ENCODE data around the gene RPP40. TPM values are rescaled to one million over a fixed set of nuclear protein-coding genes. Genes with fewer than 3 reads are reported as not detected.
"Not testable (repeated sequence)": the region's sequence is repeated elsewhere in the genome, so short reads cannot be mapped to it uniquely, and the experiment has no call there.

The RPP40 gene
- total RNA-seq, 3 donors from 2014 or later: 5.9 to 9.2 (median 7.5) TPM

GRCh38 chr6:5014072-5014561, 10.3 kb upstream of the RPP40 start:
- Histone ChIP-seq H3K27ac (no peak overlapping the region), H3K9me3 (peaks cover 0 to 4% of the 10 kb centered on the region in 2 donors), H3K4me1 (no peaks in the 10 kb centered on the region), H3K27me3 (no peaks in the 10 kb centered on the region), H3K36me3 (no peaks in the 10 kb centered on the region), H3K4me3 (no peak overlapping the region)
- no peak for TF ChIP-seq POLR2AphosphoS5 (IDR thresholded peaks at IDR 0.05)
- TF ChIP-seq, protein P1, sequence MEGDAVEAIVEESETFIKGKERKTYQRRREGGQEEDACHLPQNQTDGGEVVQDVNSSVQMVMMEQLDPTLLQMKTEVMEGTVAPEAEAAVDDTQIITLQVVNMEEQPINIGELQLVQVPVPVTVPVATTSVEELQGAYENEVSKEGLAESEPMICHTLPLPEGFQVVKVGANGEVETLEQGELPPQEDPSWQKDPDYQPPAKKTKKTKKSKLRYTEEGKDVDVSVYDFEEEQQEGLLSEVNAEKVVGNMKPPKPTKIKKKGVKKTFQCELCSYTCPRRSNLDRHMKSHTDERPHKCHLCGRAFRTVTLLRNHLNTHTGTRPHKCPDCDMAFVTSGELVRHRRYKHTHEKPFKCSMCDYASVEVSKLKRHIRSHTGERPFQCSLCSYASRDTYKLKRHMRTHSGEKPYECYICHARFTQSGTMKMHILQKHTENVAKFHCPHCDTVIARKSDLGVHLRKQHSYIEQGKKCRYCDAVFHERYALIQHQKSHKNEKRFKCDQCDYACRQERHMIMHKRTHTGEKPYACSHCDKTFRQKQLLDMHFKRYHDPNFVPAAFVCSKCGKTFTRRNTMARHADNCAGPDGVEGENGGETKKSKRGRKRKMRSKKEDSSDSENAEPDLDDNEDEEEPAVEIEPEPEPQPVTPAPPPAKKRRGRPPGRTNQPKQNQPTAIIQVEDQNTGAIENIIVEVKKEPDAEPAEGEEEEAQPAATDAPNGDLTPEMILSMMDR (IDR thresholded peaks at IDR 0.05): no peak
- no peak for TF ChIP-seq POLR2A (IDR thresholded peaks at IDR 0.05)
- intact Hi-C loops (cut with DNase I; ENCODE audit: low total_unique reads): no loop called here
- no peak for DNase-seq (ENCODE audit: low spot score in 2 of 2)

GRCh38 chr6:5012519-5012918, 8.7 kb upstream of the RPP40 start:
- Histone ChIP-seq H3K36me3 (no peaks in the 10 kb centered on the region), H3K4me1 (no peaks in the 10 kb centered on the region), H3K4me3 (no peak overlapping the region), H3K27me3 (no peaks in the 10 kb centered on the region), H3K9me3 (peaks cover 0 to 4% of the 10 kb centered on the region in 2 donors), H3K27ac (no peak overlapping the region)
- intact Hi-C loops (cut with DNase I; ENCODE audit: low total_unique reads): no loop called here
- TF ChIP-seq POLR2A (IDR thresholded peaks at IDR 0.05) (no peak), POLR2AphosphoS5 (IDR thresholded peaks at IDR 0.05) (no peak)
- TF ChIP-seq, protein P1 (IDR thresholded peaks at IDR 0.05): no peak
- no peak for DNase-seq (ENCODE audit: low spot score in 2 of 2)

GRCh38 chr6:5011346-5011745, 7.5 kb upstream of the RPP40 start:
- DNase-seq (ENCODE audit: low spot score in 2 of 2): no peak

GRCh38 chr6:5007531-5007930, 3.7 kb upstream of the RPP40 start:
- H3K36me3 ChIP-seq: no peaks in the 10 kb centered on the region
- no peaks in the 10 kb centered on the region for H3K27me3 ChIP-seq
- no peak overlapping the region for H3K4me3 ChIP-seq
- no peaks in the 10 kb centered on the region for H3K9me3 ChIP-seq
- intact Hi-C loops (cut with DNase I; ENCODE audit: low total_unique reads): no loop called here
- no peak overlapping the region for H3K27ac ChIP-seq
- no peaks in the 10 kb centered on the region for H3K4me1 ChIP-seq
- no peak for DNase-seq (ENCODE audit: low spot score in 2 of 2)
- TF ChIP-seq POLR2AphosphoS5 (IDR thresholded peaks at IDR 0.05): no peak
- TF ChIP-seq, protein P1 (IDR thresholded peaks at IDR 0.05): no peak
- no peak for TF ChIP-seq POLR2A (IDR thresholded peaks at IDR 0.05)

More at GRCh38 chr6:5011346-5011745, 7.5 kb upstream of the RPP40 start:
- intact Hi-C loops (cut with DNase I; ENCODE audit: low total_unique reads): no loop called here
- no peaks in the 10 kb centered on the region for H3K36me3 ChIP-seq
- no peaks in the 10 kb centered on the region for H3K27me3 ChIP-seq
- no peak for TF ChIP-seq POLR2A (IDR thresholded peaks at IDR 0.05)
- H3K9me3 ChIP-seq: peaks cover 0 to 4% of the 10 kb centered on the region in 2 donors
- H3K27ac ChIP-seq: no peak overlapping the region
- H3K4me3 ChIP-seq: no peak overlapping the region
- no peaks in the 10 kb centered on the region for H3K4me1 ChIP-seq

DNA sequence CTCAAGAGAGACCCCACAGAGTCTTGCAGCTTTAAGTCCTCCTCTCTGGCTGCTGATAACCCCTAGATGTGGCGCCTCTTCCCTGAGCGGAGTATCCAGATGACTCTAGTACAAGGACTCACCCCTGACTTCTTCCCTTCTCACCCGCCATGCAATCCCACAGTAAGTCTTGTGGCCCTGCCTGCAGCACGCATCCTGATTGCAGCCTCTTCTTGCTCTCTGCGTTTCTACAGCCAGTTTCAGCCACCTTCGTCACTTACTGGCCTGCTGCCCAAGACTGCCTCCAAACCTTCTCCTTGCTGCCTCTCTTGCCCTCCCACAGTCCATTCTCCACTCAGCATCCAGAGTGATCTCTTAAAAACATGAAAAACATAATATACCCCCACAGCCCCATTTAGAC, 2.4 kb upstream of the RPP40 start:
- Histone ChIP-seq H3K27me3 (no peaks in the 10 kb centered on the region), H3K9me3 (no peaks in the 10 kb centered on the region), H3K4me3 (no peak overlapping the region), H3K36me3 (no peaks in the 10 kb centered on the region), H3K4me1 (no peaks in the 10 kb centered on the region), H3K27ac (no peak overlapping the region)
- DNase-seq (ENCODE audit: low spot score in 2 of 2): no peak
- intact Hi-C loops (cut with DNase I; ENCODE audit: low total_unique reads): no loop called here
- TF ChIP-seq POLR2A (IDR thresholded peaks at IDR 0.05) (no peak), POLR2AphosphoS5 (IDR thresholded peaks at IDR 0.05) (no peak)
- TF ChIP-seq, protein P1 (IDR thresholded peaks at IDR 0.05): no peak

GRCh38 chr6:5005038-5005433, 1.2 kb upstream of the RPP40 start:
- H3K36me3 ChIP-seq; H3K4me1 ChIP-seq; intact Hi-C loops (cut with DNase I; ENCODE audit: low total_unique reads); H3K27ac ChIP-seq; DNase-seq (ENCODE audit: low spot score in 2 of 2); H3K27me3 ChIP-seq; H3K4me3 ChIP-seq; H3K9me3 ChIP-seq: not testable (repeated sequence)

Measured in breast epithelium (tissue), 4 donors.